CD4-positive, alpha-beta T cell treated with Interleukin-15 for 4 hours (primary cell): ENCODE data around the gene CUL5.
A peak's percentile ranks its signal among the peaks of the same experiment; 100 is the strongest.
"Not testable (repeated sequence)": the region's sequence is repeated elsewhere in the genome, so short reads cannot be mapped to it uniquely, and the experiment has no call there.

Experiments used
- DNase-seq: peaks from one replicate; pipeline ENCODE4 v3.0.0-alpha.2; 2020; ENCODE audit warnings: low spot score

The CUL5 gene

GRCh38 chr11:108025387-108026080 lies 16.8 kb downstream of the CUL5 start:
- DNase-seq: no peak

- DNase-seq: no peak
These were observed 18.4 kb downstream of the CUL5 start for GRCh38 chr11:108027057-108027456.

GRCh38 chr11:108028822-108029441 lies 20.2 kb downstream of the CUL5 start:
- not testable (repeated sequence) for DNase-seq

GRCh38 chr11:108031604-108032003 lies 22.9 kb downstream of the CUL5 start:
- not testable (repeated sequence) for DNase-seq

DNA sequence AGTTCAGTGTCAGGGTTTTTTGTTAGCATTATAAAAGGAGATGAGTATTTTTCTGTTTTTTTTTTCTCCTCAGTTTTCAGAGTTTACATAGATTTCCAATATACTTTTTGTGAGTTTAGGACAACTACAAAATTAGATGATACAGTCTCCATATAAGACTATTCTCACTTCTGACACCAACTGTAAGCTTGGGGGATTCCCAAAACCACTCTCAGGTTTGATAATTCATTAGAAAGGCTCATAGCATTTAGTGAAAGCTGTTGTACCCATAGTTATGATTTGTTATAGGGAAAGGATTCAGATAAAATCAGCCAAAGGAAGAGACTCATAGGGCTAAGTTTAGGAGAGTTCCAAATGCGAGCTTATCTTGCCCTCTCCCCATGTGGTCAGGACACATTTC lies 24.1 kb downstream of the CUL5 start:
- DNase-seq: no peak

- no peak for DNase-seq
These were observed 25.3 kb downstream of the CUL5 start for GRCh38 chr11:108034034-108034433.

DNA sequence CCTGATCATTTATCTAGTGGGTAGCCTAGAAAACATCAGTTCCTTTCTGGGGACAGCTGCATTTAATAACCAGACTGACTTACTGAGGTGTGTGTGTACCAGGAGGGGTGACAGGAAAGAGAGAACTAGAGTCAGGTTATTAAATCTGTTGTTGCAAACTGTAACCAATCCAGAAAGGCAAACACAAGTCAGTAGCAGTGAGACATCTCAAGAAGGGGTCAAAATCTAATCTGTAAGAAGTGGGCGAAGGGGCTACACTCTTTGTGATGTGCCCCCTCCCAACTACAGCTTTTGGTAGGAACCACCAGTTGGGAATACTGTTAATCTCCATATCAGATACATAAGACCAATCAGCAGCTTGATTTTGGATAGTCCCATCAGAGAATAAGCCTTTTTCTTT lies 26.3 kb downstream of the CUL5 start:
- DNase-seq: no peak

- DNase-seq: no peak
These were observed 27.0 kb downstream of the CUL5 start for GRCh38 chr11:108035690-108036089.

GRCh38 chr11:108037211-108037610 lies 28.5 kb downstream of the CUL5 start:
- no peak for DNase-seq

GRCh38 chr11:108037636-108038035 lies 28.9 kb downstream of the CUL5 start:
- no peak for DNase-seq

DNA sequence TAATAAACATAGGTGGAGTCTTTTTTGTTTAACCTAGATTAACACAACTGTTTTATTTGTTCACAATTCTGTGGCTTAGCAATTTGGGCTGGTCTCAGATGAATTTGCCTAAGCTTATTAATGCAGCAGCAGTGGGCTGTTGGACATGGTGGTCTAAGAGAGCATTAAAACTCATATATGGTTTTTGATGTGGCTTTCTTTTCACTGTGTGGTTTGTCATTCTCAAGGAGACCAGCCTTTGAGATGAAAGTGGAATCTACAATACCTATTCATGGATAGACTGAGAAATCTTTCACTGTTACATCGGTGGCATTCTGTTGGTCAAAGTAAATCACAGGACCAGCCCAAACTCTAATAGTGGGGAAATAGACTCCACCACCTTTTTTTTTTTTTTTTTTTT lies 39.6 kb downstream of the CUL5 start:
- no peak for DNase-seq

- no peak for DNase-seq
These were observed 53.6 kb downstream of the CUL5 start for GRCh38 chr11:108062336-108062735.

DNA sequence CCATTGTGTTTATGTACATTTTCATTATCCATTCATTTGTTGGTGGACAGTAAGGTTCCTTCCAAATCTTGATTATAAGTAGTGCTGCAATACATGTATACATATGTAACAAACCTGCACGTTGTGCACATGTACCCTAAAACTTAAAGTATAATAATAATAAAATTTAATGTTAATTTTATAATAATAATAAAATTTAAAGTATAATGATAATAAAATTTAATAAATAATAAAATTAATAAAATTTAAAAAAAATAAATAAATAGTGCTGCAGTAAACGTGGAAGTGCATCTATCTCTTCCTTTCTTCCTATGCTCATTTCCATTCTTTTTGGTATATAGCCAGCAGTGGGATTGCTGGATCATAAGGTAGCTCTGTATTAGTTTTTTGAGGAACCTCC lies 54.7 kb downstream of the CUL5 start:
- DNase-seq: no peak

GRCh38 chr11:108069947-108070346 lies 61.2 kb downstream of the CUL5 start:
- peak; percentile 31 for DNase-seq

DNA sequence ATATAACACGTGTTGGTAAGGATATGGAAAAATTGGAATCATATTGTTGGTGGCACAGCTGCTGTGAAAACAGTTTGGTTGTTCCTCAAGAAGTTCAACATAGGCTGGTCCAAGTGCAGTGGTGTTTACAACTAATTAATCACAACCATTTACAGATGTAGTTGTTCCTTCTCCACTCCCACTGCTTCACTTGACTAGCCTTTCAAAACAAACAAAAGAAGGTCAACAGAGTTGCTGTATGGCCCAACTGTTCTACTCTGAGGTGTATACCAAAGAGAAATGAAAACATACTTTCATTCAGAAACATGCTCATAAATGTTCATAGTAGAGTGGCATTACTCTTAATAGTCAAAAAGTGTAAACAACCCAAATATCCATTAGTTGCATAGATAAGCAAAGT lies 76.1 kb downstream of the CUL5 start:
- no peak for DNase-seq

DNA sequence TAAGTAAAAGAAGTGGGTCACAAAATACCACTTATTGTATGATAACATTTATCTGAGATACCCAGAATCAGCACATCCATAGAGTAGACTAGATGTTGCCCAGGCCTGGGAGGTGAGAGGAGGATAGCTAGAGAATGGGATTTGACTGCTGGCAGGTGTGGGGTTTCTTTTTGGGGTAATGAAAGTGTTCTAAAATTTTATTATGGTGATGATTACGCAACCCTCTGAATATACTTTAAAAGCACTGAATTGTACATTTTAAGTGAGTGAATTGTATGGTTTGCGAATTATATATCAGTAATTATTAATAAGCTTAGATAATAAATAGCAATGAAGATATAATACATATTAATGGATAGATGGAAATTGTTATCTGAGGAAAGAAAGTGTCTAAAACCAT lies 77.0 kb downstream of the CUL5 start:
- DNase-seq: no peak

GRCh38 chr11:108092134-108092533 lies 83.4 kb downstream of the CUL5 start:
- DNase-seq: no peak

DNA sequence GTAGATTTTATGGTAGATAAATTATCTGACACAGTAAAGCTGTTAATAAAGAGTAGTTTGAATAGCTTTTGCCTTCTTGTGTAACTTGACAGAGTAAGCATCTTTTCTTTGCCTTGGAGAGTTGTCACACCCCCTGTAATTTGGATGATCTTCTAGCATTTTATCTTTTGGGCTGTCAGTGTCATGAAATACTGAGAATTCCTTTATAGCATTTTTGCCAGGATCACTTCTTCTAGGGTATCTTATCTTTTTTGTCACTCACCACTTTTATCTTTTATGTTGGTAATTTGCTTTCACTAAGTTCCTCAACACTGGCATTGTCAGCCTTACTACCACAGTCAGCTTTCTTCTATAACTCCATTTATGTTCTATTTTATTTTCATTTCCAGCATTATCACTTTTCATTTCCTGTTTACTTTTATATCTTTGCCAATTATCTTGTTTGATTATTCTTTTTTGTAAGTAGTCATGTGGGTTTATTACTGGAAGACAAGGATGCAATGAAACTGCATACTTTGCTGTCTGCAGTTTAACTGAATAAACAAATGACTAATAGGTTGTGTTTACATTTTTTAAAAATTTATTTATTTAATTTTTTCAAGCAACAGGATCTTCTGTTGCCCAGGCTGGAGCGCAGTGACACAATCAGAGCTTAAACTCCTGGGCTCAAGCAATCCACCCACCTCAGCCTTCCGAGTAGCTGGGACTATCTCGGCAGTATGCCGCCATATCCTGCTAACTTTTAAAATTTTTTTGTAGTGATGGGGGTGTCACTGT lies 84.6 kb downstream of the CUL5 start:
- DNase-seq: no peak

GRCh38 chr11:108097179-108097578 lies 88.5 kb downstream of the CUL5 start:
- DNase-seq: no peak

- no peak for DNase-seq
These were observed 92.5 kb downstream of the CUL5 start for GRCh38 chr11:108101090-108101775.

- no peak for DNase-seq
These were observed 102.4 kb downstream of the CUL5 start for GRCh38 chr11:108111126-108111525.

GRCh38 chr11:108112057-108112456 lies 103.4 kb downstream of the CUL5 start:
- no peak for DNase-seq
